Tibial nerve (tissue), 4 donors: Measurements from ENCODE around the gene SSR3. TPM values are rescaled to one million over a fixed set of nuclear protein-coding genes. Genes with fewer than 3 reads are reported as not detected.
A peak's percentile ranks its signal among the peaks of the same experiment; 100 is the strongest.

Experiments
- DNase-seq, 2 donors: peaks; one replicate each; pipeline ENCODE4 v3.0.0-alpha.2; 2019; ENCODE audit warnings: low spot score in 2 of 2
- H3K27ac ChIP-seq, 4 donors: fragments of 200-600 bp; sonication (generic) in 3 of 4; one replicate each; pipeline ENCODE4 v1.5.1; 2017 to 2019; ENCODE audit warnings: mild to moderate bottlenecking in 1 of 4
- H3K27me3 ChIP-seq, 2 donors: fragments of 200-600 bp; sonication (generic) in 1 of 2; one replicate each; pipeline versions ENCODE4 v1.5.1 to v1.6.0; 2017 to 2019
- H3K36me3 ChIP-seq, 3 donors: fragments of 200-600 bp; sonication (generic); one replicate each; pipeline ENCODE4 v1.5.1; 2018 to 2019
- H3K4me1 ChIP-seq, 4 donors: fragments of 200-600 bp; sonication (generic) in 3 of 4; one replicate each; pipeline ENCODE4 v1.5.1; 2017 to 2019
- H3K4me3 ChIP-seq, 4 donors: fragments of 200-600 bp; sonication (generic) in 3 of 4; one replicate each; pipeline ENCODE4 v1.5.1; 2017 to 2019; ENCODE audit warnings: mild to moderate bottlenecking in 1 of 4, moderate library complexity in 1 of 4
- H3K9me3 ChIP-seq, 4 donors: fragments of 200-600 bp; sonication (generic) in 3 of 4; one replicate each; pipeline ENCODE4 v1.5.1; 2017 to 2019
- EP300 ChIP-seq, 2 donors: sonication (generic); formaldehyde crosslinking; IDR thresholded peaks; one replicate each; pipeline ENCODE4 v1.6.1; 2017; ENCODE audit warnings: antibody characterized with exemption in 2 of 2, mild to moderate bottlenecking in 1 of 2
- POLR2A ChIP-seq, 2 donors: fragments of 450-650 bp; IDR thresholded peaks; one replicate each; pipeline ENCODE4 v1.6.1; 2017; ENCODE audit warnings: antibody characterized with exemption in 2 of 2, mild to moderate bottlenecking in 2 of 2, moderate library complexity in 2 of 2
- WGBS, 2 donors: methylation state at CpG; one replicate each; pipeline ENCODE4 v1.1.5; 2018; 5-methylcytosine and 5-hydroxymethylcytosine counted together
- total RNA-seq, 4 donors: library from RNA; depleted of rRNA; stranded (reverse); fragments of >200 nt; gene quantifications; one replicate each; pipeline ENCODE4 v1.1.0, GENCODE V29; 2016
- TF ChIP-seq, protein P1 (sequence below), 5 experiments: fragments of 200-600 bp in 3 of 5; fragments of 450-650 bp in 2 of 5; sonication (generic) in 3 of 5; IDR thresholded peaks; one replicate each; pipeline ENCODE4 v1.5.1; 2016 to 2019; ENCODE audit warnings: antibody characterized with exemption in 5 of 5, mild to moderate bottlenecking in 3 of 5, moderate library complexity in 2 of 5

SSR3 gene
- total RNA-seq: 10 to 100 TPM; 73.2 to 88.5 (median 79.0) TPM

DNA sequence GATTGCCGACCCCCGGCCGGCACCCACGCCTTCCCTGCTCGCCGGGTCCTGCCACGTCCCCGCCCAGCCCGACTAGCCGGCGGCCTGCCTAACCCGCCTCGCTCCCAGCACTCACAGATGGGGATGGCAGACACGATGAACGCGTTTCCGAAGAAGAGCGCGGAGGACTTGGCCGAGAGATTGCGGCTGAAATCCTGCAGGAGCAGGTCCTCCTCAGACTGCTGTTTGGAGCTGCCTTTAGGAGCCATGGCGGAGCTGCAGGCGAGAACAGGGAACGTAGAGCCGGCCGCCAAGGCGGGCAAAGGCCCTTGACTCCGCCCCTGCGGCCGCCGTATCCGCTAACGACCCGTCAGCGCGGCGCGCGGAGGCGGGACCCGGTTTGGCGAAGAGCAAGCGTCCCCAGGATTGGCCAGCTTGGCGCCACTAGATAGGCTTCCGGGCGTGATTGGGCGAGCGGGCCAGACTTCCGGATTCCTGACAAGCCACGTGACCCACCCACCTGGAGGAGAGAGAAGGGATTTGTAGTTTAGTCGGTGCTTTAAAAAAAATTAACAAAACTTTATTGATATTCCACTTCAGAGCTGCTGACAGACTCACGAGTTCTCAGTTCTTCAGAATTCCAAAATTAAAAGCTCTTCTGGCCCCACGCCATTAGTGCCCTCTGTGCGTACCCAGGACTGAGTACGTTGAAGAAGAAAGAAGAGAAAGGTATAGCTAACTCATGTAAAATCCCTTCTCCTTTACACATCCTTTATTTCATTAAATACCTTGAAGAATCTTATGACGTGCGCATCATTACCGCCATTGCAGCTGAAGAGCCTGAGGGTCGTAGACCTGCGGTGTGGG is at the start of gene SSR3:
Gene SSR3 (minus strand): TSS at position 276 of the 846 bp plus-strand sequence. CDS start 28 bp downstream, at position 248.
- peaks cover 0 to 16% (median 0%) of the 10 kb centered on the region in 3 donors for H3K36me3 ChIP-seq
- peak within 1 kb of the TSS; percentile 71 to 97 (median 94) for H3K4me3 ChIP-seq
- 4 to 10% methylated on average over 29 to 54 of the region's 60 CpGs for WGBS, 2 donors
- no peaks in the 10 kb centered on the region for H3K27me3 ChIP-seq
- peak; percentile 98 for DNase-seq
- H3K4me1 ChIP-seq: peaks cover 6 to 45% (median 16%) of the 10 kb centered on the region in 4 donors
- H3K27ac ChIP-seq: peak within 1 kb of the TSS; percentile 57 to 92 (median 81)
- TF ChIP-seq POLR2A (IDR thresholded peaks at IDR 0.05): peak; percentile 75 to 84
- TF ChIP-seq, protein P1, sequence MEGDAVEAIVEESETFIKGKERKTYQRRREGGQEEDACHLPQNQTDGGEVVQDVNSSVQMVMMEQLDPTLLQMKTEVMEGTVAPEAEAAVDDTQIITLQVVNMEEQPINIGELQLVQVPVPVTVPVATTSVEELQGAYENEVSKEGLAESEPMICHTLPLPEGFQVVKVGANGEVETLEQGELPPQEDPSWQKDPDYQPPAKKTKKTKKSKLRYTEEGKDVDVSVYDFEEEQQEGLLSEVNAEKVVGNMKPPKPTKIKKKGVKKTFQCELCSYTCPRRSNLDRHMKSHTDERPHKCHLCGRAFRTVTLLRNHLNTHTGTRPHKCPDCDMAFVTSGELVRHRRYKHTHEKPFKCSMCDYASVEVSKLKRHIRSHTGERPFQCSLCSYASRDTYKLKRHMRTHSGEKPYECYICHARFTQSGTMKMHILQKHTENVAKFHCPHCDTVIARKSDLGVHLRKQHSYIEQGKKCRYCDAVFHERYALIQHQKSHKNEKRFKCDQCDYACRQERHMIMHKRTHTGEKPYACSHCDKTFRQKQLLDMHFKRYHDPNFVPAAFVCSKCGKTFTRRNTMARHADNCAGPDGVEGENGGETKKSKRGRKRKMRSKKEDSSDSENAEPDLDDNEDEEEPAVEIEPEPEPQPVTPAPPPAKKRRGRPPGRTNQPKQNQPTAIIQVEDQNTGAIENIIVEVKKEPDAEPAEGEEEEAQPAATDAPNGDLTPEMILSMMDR (IDR thresholded peaks at IDR 0.05): peak in 4 of 5 experiments; percentile 8 to 87 (median 54)
- TF ChIP-seq EP300 (IDR thresholded peaks at IDR 0.05): peak; percentile 91 to 96
- H3K9me3 ChIP-seq: no peaks in the 10 kb centered on the region

DNA sequence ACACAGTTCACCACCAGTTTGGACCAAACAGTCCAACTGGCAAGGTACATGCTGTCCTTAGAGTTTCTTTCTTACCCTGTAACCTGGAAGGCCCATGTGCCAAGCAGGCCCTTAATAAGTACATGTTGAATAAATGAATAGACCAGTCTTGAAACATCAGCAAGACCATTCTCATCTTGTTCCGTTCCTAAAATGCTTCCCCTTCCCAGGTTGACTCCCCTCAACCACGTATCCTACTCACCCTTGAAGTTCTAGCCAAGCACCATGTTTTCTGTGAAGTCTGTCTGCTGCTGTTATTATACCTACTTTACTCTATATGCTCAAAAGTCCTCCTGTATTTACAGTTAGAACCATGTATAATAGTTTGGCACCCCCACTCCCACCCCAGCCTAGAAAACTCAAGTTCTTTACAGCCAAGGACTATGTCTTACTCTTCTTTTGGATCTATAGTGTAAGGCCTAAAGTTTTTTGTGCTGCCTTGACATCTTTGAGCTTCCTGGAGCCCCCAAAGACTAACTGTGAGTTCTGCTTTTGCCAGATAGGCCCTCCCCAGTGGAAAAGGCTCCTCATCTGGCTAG is 49.2 kb upstream of the SSR3 start:
- H3K36me3 ChIP-seq: no peaks in the 10 kb centered on the region
- no peaks in the 10 kb centered on the region for H3K9me3 ChIP-seq
- H3K4me1 ChIP-seq: peaks cover 0 to 21% (median 5%) of the 10 kb centered on the region in 4 donors

DNA sequence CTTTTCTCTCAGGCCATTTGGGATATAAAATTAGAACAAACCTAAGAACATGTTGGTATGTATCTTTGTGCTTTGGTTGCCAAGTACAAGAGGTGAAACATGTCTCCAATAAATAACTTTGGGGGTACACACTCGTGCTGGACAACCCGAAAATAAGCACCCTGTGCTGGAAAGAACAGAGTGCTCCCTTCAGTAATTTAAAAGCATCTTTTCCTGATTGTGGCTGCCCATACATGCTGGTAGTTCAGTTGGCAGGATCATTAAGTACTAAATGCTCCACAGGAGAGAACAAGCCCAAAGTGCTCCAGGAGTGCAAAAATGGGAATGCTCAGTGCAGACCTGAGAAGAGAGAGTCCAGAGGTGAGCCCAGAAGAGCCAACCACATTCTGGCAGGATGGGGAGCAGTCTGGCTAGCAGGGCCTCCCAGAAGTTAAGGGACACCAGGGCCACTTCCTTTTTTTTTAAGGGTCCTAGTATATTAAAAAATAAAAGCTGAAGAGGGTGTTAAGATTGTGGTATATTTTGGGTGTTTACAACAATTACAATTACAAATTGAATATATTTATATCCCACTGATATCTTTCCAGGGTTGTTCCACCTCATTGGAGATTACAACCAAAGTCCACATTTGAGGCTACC is 48.6 kb upstream of the SSR3 start:
- Histone ChIP-seq H3K27me3 (no peaks in the 10 kb centered on the region), H3K4me3 (no peak overlapping the region), H3K36me3 (no peaks in the 10 kb centered on the region), H3K4me1 (peaks cover 0 to 21% (median 5%) of the 10 kb centered on the region in 4 donors), H3K9me3 (no peaks in the 10 kb centered on the region), H3K27ac (no peak overlapping the region)
- 84 to 89% methylated on average over 2 of the region's 2 CpGs for WGBS, 2 donors
- TF ChIP-seq EP300 (IDR thresholded peaks at IDR 0.05): no peak
- TF ChIP-seq POLR2A (IDR thresholded peaks at IDR 0.05): no peak
- TF ChIP-seq, protein P1 (IDR thresholded peaks at IDR 0.05): no peak
- no peak for DNase-seq

More for the DNA sequence above, 49.2 kb upstream of the SSR3 start:
- TF ChIP-seq, protein P1 (IDR thresholded peaks at IDR 0.05): no peak
- TF ChIP-seq POLR2A (IDR thresholded peaks at IDR 0.05) (no peak), EP300 (IDR thresholded peaks at IDR 0.05) (no peak)
- DNase-seq: no peak
- 75 to 91% methylated on average over 2 of the region's 2 CpGs for WGBS, 2 donors
- H3K4me3 ChIP-seq: no peak overlapping the region
- no peak overlapping the region for H3K27ac ChIP-seq
- H3K27me3 ChIP-seq: no peaks in the 10 kb centered on the region

DNA sequence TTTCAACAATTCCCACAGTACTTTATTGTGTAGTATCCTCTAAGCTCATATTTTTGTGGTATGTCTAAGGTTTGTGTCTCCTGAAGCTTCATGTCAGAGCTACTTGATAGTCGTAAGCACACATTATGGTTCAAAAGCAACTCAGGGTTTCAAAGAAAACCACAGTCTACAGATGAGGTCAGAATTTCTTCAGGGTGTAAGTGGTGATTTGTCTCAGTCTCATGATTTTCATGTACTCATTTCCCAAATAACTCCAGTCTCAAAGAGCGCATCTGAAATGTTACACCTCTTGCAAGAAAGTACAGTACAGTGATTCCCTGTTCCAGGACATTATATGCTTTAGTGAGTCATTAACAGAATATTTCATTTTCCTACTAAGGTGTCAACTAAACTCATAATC is 47.5 kb upstream of the SSR3 start:
- Histone ChIP-seq H3K9me3 (no peaks in the 10 kb centered on the region), H3K36me3 (no peaks in the 10 kb centered on the region), H3K4me1 (peaks cover 0 to 21% (median 5%) of the 10 kb centered on the region in 4 donors), H3K27me3 (no peaks in the 10 kb centered on the region), H3K4me3 (no peak overlapping the region), H3K27ac (no peak overlapping the region)
- 98% methylated on average over 2 of the region's 2 CpGs for WGBS, 2 donors
- TF ChIP-seq, protein P1 (IDR thresholded peaks at IDR 0.05): no peak
- TF ChIP-seq POLR2A (IDR thresholded peaks at IDR 0.05) (no peak), EP300 (IDR thresholded peaks at IDR 0.05) (no peak)
- DNase-seq: no peak
